ENCODE data around the gene CADM1.

DNA sequence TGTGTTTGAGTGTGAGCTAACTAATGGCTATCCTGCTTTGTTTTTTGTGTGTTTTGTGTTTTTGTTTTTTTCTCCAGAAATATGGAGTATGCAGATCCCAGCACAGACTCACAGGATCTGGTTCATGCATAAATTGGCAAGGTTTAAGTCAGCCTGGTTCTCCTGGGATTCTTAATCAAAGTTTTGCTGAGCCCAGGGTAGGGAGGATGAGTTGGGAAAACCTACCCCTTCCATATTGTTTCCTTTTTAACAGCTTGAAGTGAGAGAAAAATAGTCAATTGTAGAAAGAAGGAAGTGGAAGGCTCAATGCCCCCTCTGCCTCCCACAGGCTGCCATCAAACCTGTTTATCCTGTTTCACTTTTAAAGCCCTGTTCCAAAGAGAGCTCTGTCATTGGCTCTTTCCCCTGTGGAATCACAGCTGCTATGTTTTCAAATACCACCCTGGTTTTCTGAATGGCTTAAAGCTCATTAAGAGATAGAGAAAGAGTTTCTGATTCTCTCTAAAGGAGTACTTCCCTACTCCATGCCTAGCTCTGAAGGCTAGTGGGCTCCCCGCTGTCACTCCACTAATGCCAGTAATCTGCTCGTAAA, 23.4 kb upstream of the CADM1 start:
- no peak for TF ChIP-seq SUZ12 (IDR thresholded peaks at IDR 0.05; ENCODE audit: extremely low read depth, insufficient read depth, insufficient read length)
- no peak for TF ChIP-seq ZNF274 (IDR thresholded peaks at IDR 0.05; ENCODE audit: low read depth, low read length)

Data from NT2/D1 (cell line).